ENCODE data around the gene TBCD.

The TBCD gene

GRCh38 chr17:82808921-82809905 is 57.3 kb downstream of the TBCD start:
- no peak for DNase-seq (ENCODE audit: low read depth in 4 of 4, low spot score in 1 of 4)

DNA sequence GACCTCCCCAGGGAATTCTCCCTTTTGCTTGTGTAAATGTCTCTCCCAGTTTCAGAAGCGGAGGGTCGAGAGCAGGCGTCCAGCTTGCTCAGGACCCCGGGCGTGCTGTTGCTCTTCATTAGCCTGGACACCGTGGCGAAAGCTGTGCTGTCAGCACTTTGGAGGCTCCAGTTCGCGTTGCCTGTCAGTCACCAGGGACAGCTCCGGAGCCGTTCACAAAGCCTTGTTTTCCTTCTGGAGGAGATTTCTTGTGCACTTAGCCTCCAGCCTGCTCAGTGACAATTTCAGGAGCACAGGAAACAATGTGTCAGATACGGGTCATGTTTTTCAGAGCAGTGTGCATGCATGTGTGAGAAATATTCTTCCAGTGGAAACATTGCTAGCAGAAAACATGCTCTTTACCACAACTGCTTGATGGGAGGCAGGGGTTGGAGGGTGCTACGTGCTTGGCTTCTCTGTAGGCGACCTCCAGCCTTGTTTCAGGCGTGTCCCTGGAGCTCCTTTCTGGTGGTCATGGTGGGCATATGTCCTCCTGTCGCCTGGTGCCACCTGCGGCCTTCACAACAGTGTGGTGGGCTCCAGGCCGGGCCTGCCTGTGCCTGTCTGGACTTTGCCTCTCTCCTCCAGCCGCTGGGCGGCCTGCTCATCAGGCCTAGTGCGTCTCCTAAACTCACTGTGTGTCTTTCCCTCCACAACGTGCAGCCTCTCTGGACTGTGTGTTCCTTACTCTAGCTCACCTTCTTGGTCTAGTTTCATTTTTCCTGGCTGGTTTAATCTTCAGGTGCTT is 59.0 kb downstream of the TBCD start:
- no peak for DNase-seq (ENCODE audit: low read depth in 4 of 4, low spot score in 1 of 4)

DNA sequence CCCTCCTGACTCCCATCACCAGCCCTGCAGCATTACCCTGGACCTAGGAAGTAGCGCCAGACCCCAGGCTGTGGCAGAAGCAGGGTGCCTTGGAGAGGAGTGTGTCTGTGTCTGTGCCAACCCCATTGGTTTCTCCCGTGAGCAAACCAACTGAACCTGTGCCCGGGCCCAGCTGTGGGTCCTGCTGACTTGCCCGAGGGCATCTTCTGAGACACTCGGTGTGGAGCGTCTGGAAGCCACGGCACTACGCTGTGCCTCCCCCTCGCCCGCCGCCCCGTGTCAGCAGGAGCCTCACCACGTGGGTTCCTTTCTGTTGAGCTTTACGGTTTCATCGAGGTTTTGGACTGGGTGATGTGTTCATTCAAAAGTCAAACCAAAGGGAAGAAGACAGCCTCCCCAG is 60.2 kb downstream of the TBCD start:
- DNase-seq (ENCODE audit: low read depth in 4 of 4, low spot score in 1 of 4) = no peak

GRCh38 chr17:82812601-82813000 is 60.7 kb downstream of the TBCD start:
- DNase-seq (ENCODE audit: low read depth in 4 of 4, low spot score in 1 of 4) = no peak

DNA sequence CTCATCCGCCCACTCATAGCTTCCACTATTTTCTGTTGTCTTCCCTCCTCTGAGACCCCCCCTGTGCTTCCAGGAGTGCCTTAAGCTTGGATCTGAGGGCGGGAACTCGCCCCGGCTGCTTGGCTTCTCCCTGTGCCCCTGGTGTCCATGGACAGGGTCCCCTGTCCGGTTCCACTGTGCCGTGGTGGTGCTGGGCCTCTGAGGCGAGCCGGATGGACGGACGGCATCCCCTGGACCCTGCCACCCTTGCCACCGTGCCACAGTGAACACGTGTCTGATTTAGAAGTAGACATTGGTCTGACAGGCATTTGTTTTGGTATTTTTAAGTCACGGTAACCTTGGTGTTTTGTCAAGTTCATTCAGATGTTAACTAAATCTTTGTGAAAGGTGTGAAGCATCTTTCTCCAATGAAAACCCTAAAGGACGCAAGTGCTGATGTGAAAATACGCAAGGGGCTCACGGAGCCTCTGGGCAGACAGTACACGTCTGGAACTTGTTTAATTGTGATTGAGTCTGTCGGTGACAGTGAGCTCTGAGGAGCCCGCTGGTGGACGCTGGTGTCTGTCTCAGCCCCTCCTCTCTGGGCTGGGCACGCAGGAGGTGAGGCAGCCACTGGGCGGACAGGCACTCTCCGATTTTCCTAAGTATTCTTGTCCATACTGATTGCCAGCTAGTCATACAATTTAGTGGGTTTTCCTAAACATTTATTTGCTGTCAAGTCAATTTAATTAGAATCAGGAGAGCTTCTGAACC is 61.6 kb downstream of the TBCD start:
- no peak for DNase-seq (ENCODE audit: low read depth in 4 of 4, low spot score in 1 of 4)

DNA sequence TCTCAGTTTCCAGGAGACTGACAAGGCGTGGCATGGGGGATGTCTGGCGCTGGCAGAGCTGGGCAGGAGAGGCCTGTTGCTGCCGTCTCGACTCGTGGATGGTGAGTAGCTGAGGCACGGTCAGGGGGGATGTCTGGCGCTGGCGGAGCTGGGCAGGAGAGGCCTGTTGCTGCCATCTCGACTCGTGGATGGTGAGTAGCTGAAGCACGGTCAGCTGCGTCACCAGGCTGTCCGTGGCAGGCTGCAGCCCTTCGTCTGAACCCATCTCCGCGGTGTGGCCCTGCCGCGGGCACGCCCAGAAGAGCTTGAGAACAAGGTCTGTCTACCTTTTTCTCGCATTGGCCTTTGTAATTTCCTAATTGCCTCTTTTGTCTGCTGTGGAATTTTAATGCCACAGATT is 63.0 kb downstream of the TBCD start:
- DNase-seq (ENCODE audit: low read depth in 4 of 4, low spot score in 1 of 4) = no peak

DNA sequence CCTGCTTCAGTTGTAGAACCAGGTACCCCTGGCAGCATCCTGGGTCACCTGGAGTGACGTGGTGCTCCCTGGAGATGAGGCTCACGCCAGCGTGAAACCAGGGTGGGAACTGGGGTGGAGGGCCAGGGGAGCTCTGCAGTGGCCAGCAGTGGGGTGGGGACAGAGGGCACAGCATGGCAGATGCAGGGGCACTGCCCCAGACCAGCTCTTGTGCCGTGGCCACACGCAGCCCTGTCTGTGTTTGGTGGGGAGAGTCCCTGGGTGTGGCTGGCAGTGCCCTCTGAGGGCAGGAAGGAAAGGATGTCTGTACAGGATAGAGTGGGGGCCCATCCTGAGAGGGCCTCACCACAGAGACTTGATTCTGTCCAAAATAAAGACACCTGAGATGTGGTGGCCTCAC is 63.5 kb downstream of the TBCD start:
- no peak for DNase-seq (ENCODE audit: low read depth in 4 of 4, low spot score in 1 of 4)

DNA sequence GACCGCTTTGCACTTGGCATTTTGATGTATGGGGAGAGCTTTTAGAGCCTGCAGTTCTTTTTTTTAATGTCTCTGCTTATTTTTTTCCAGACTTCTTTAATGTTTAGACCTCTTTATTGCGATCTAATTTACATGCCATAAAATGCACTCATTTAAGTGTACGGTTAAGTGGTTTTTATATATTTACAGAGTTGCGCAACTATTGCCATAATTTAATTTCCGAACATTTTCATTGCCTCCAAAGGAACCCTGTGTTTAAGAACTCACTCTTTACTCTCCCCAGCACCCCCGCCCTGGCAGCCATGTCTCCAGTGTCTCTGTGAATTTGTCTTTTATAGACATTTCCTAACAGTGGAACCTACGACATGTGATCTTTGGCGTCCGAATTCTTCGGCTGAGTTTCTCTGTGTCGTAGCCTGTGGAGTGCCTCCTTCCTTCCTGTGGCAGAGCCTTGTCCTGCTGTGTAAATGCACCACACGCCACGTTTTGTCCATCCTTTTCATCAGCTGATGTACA is 64.0 kb downstream of the TBCD start:
- DNase-seq (ENCODE audit: low read depth in 4 of 4, low spot score in 1 of 4) = no peak

GRCh38 chr17:82816358-82816757 is 64.5 kb downstream of the TBCD start:
- no peak for DNase-seq (ENCODE audit: low read depth in 4 of 4, low spot score in 1 of 4)

DNA sequence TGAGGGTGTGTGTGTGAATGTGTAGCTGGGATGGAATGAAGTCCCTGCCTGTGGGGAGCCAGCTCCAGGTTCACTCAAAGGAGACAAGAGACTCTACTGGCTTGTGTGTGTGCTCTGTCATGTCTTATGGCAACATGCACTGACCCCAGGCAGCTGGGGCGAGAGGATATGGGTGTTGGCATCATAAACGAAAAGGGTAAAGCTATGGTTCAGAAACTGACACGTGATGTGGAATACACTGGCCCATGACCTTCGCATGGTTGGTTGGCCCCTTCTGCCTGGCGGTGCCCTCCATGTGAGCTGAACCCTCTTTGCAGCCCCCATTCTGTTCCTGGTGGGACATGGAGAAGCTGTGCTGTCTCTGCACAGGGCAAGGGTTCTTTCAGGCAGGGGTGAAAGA is 66.1 kb downstream of the TBCD start:
- DNase-seq (ENCODE audit: low read depth in 4 of 4, low spot score in 1 of 4) = no peak

DNA sequence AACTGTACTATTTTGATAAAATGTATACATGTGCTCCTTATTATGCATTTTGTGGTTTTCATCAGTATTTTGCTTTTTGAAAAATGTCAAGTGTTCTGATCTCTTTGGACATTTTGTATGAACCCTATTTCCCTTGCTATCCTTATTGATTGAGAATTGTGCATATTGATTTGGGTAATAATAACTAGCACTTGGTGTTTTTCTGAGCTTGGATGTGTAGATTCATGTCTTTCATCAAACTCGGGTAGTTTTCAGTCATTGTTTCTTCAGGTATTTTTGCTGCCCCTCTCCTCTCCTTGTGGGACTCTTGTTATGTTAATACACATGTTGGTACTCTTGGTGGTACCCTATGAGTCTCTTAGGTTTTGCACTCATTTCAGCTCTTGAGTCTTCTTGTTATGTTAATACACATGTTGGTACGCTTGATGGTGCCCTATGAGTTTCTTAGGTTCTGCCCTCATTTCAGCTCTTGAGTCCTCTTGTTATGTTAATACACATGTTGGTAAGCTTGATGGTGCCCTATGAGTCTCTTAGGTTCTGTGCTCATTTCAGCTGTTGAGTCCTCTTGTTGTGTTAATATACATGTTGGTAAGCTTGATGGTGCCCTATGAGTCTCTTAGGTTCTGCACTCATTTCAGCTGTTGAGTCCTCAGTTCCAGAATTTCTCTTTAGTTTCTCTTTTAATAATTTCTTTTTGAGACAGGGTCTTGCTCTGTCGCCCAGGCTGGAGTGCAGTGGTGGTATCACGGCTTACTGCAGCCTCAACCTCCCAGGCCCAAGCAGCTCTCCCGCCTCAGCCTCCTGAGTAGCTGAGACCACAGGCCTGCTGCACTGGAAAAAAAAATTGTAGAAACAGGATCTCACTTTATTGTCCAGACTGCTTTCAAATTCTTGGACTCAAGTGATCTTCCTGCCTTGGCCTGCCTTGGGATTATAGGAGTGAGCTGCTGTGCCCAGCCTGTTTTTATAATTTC is 68.7 kb downstream of the TBCD start:
- DNase-seq (ENCODE audit: low read depth in 4 of 4, low spot score in 1 of 4) = no peak

DNA sequence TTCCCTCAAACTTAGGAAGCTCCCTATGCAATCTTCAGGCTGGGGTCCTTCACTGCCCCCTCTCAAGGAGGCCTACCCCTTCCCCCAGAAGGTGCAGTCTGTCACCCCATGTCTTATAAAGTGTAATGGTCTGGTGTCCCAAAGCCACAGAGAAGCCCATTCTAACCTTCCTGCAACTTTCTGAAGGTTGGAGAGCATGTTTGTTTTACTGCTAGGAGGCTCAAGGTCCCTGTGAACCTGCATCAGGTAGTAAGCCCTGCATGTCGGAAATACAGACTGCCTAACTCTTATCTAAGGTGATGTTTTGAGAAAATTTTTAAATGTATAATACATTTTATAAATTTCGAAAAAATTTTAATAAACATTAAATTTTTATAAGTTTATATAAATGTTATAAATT is 69.7 kb downstream of the TBCD start:
- no peak for DNase-seq (ENCODE audit: low read depth in 4 of 4, low spot score in 1 of 4)

DNA sequence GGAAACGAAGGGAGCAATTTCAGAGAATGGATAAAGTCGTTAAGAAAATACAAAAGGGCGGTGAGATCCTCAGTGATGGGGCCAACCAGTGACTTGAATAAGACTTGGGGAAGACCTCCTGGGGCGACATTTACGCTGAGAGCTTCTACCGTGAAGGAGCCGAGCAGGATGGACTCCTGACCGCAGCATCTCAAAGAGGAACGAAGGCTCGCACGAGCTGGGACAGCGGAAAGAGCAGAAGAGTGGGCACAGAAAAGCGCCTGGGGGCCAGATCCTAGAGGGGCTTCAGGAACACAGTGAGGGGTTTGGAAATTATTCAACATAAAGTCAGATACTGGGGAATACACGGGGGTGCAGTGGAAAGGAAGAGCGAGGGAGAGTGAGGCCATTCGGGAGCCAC is 70.4 kb downstream of the TBCD start:
- no peak for DNase-seq (ENCODE audit: low read depth in 4 of 4, low spot score in 1 of 4)

- DNase-seq (ENCODE audit: low read depth in 4 of 4, low spot score in 1 of 4) = no peak
Observed at GRCh38 chr17:82823004-82823403, 71.1 kb downstream of the TBCD start.

DNA sequence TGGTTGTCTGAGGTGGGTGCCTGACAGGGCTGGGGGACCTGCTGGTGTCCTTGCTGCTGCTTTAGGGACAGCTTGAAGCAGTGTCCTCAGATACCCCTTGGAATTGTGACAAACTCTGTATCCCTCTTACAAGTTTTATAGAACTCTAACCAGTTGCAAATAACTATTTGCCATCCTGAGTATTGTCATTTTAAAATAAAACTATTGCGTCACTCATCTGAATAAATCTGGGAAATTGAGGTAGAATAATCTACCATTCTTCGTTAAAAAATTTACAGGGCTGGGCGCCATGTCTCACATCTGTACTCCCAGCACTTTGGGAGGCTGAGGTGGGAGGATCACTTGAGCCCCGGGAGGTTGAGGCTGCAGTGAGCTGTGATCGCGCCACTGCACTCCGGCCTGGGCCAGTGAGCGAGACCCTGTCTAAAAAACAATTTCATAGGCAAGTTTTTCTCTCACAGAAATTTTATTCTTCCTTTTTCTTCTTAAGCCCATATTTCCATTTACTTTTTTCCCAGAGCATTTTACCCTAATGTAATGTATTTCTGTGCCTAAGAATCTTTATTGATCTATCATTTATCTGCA is 73.8 kb downstream of the TBCD start:
- DNase-seq (ENCODE audit: low read depth in 4 of 4, low spot score in 1 of 4) = no peak

DNA sequence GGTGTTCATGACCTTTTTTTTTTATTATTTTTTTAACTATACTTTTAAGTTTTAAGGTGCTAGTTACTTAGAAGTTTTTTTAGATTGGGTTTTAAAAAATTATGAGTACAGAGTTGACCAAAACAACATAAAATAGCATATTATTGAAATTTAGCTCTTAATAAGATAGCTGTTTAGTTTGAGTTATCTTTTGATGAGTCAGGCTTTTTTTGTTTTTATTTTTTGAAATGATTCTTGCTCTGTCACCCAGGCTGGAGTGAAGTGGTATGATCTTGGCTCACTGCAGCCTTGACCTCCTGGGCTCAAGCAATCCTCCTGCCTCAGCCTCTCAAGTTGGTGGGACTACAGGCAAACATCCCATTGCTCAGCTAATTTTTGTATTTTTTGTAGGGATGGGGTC is 74.3 kb downstream of the TBCD start:
- DNase-seq (ENCODE audit: low read depth in 4 of 4, low spot score in 1 of 4) = no peak

- no peak for DNase-seq (ENCODE audit: low read depth in 4 of 4, low spot score in 1 of 4)
Observed at GRCh38 chr17:82826956-82827355, 75.1 kb downstream of the TBCD start.

GRCh38 chr17:82828875-82829487 is 77.1 kb downstream of the TBCD start:
- DNase-seq (ENCODE audit: low read depth in 4 of 4, low spot score in 1 of 4) = no peak

DNA sequence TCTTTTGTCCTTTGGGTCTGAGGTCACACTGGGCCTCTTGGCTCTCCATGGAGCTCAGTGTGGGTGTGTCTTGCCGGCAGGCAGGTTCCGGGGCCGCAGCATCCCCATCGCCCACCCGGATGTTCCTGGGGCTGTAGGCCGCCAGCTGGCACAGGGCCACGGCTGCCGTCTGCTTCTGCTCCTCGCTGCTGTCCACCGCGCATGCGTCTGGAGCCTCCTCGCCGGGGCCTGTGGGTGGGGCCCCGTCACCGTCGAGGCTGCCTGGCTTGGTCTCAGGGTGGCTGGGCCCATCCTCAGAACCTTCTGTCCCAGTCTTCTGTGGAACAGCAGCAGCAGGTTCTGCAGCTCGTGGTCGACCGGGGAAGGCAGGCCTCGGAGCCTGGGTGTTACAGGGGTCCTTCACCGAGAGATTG is 78.4 kb downstream of the TBCD start:
- no peak for DNase-seq (ENCODE audit: low read depth in 4 of 4, low spot score in 1 of 4)
